IMR-90 (cell line): ENCODE measurements around the gene PHOX2A. TPM values are rescaled to one million over a fixed set of nuclear protein-coding genes. Genes with fewer than 3 reads are reported as not detected.

Source experiments
- ATAC-seq: fragments of 200-7000 bp; cut with Tn5 transposase; 2 replicates; pipeline ENCODE4 v1.9.1; 2020; ENCODE audit warnings: low read depth, mild to moderate bottlenecking, moderate library complexity
- BruUV-seq: library from RNA; stranded (reverse); fragments of 400-500 nt; replicated peaks from 2 replicates; lab custom pipeline; 2021; lab: Mats Ljungman, UMichigan
- CTCF ChIA-PET: fragments of 300-600 bp; formaldehyde crosslinking; extraction: SDS; loops from one replicate; lab custom pipeline; 2021; ENCODE audit warnings: antibody characterized with exemption; lab: Yijun Ruan, JAX
- POLR2A ChIA-PET: fragments of 300-600 bp; sonication (Branson Sonifier 250); formaldehyde crosslinking; loops from one replicate; lab custom pipeline; 2022; ENCODE audit warnings: antibody characterized with exemption; ENCODE audit not compliant: unreplicated experiment; lab: Charles Lee
- DNase-seq: peaks from one replicate; pipeline ENCODE4 v3.0.0; 2013
- H2AFZ ChIP-seq: replicated peaks from 2 replicates; pipeline ENCODE3; 2013; ENCODE audit warnings: low read length, mild to moderate bottlenecking; ENCODE audit not compliant: poor library complexity
- H2AK5ac ChIP-seq: 2 replicates; pipeline ENCODE4 v1.6.1; 2013; ENCODE audit warnings: low read depth, low read length, inconsistent platforms
- H2AK9ac ChIP-seq: replicated peaks from 2 replicates; pipeline ENCODE3; 2013; ENCODE audit warnings: mild to moderate bottlenecking, low read depth, low read length, moderate library complexity; ENCODE audit not compliant: poor library complexity
- H2BK120ac ChIP-seq: 2 replicates; pipeline ENCODE4 v1.6.1; 2013; ENCODE audit warnings: low read depth, low read length, inconsistent platforms
- H2BK15ac ChIP-seq: 3 replicates; pipeline ENCODE4 v1.6.1; 2013; ENCODE audit warnings: low read depth, low read length, inconsistent platforms
- H2BK20ac ChIP-seq: 2 replicates; pipeline ENCODE4 v1.6.1; 2013; ENCODE audit warnings: low read depth, mild to moderate bottlenecking, inconsistent platforms, low read length, moderate library complexity
- H2BK5ac ChIP-seq: 2 replicates; pipeline ENCODE4 v1.6.1; 2013; ENCODE audit warnings: mild to moderate bottlenecking, low read depth, low read length, inconsistent platforms; ENCODE audit not compliant: poor library complexity, severe bottlenecking
- H3K14ac ChIP-seq: replicated peaks from 2 replicates; pipeline ENCODE4 v1.6.1; 2013; ENCODE audit warnings: low read depth, low read length, inconsistent platforms
- H3K18ac ChIP-seq: 2 replicates; pipeline ENCODE4 v1.6.1; 2013; ENCODE audit warnings: low read depth, low read length, control low read depth
- H3K23ac ChIP-seq: 2 replicates; pipeline ENCODE4 v1.6.1; 2013; ENCODE audit warnings: low read depth, low read length, inconsistent platforms
- H3K27ac ChIP-seq: 2 replicates; pipeline ENCODE4 v1.5.1; 2013; ENCODE audit warnings: mild to moderate bottlenecking, control low read depth, low read length; ENCODE audit not compliant: insufficient read depth
- H3K27me3 ChIP-seq: 2 replicates; pipeline ENCODE4 v1.6.1; 2013; ENCODE audit warnings: low read length; ENCODE audit not compliant: control insufficient read depth, insufficient read depth
- H3K36me3 ChIP-seq: 2 replicates; pipeline ENCODE4 v1.6.1; 2013; ENCODE audit warnings: low read length, mixed read lengths; ENCODE audit not compliant: control insufficient read depth, insufficient read depth
- H3K4ac ChIP-seq: 2 replicates; pipeline ENCODE4 v1.6.1; 2013; ENCODE audit warnings: low read depth, low read length, inconsistent platforms
- H3K4me1 ChIP-seq: 2 replicates; pipeline ENCODE4 v1.6.1; 2013; ENCODE audit warnings: low read length, mixed read lengths; ENCODE audit not compliant: control insufficient read depth, insufficient read depth
- H3K4me2 ChIP-seq: 2 replicates; pipeline ENCODE4 v1.6.1; 2013; ENCODE audit warnings: low read depth, mild to moderate bottlenecking, control low read depth, low read length, moderate library complexity
- H3K4me3 ChIP-seq: 2 replicates; pipeline ENCODE4 v1.5.1; 2013; ENCODE audit warnings: low read depth, mild to moderate bottlenecking, control low read depth, low read length, moderate library complexity; ENCODE audit not compliant: insufficient read depth
- H3K56ac ChIP-seq: 2 replicates; pipeline ENCODE4 v1.6.1; 2013; ENCODE audit warnings: low read length, inconsistent platforms; ENCODE audit not compliant: insufficient read depth; ENCODE audit errors: extremely low read depth
- H3K79me1 ChIP-seq, 2 experiments: 2 replicates each; pipeline ENCODE4 v1.6.1; 2013; ENCODE audit warnings: low read length in 2 of 2, inconsistent platforms in 1 of 2, low read depth in 1 of 2
- H3K9ac ChIP-seq: 2 replicates; pipeline ENCODE4 v1.6.1; 2013; ENCODE audit warnings: low read depth, low read length, control low read depth
- H3K9me1 ChIP-seq: 2 replicates; pipeline ENCODE4 v1.6.1; 2013; ENCODE audit warnings: low read length, inconsistent platforms; ENCODE audit not compliant: insufficient read depth
- H3K9me3 ChIP-seq: 2 replicates; pipeline ENCODE4 v1.6.1; 2013; ENCODE audit warnings: low read length; ENCODE audit not compliant: control insufficient read depth, insufficient read depth
- H4K20me1 ChIP-seq: 2 replicates; pipeline ENCODE4 v1.6.1; 2013; ENCODE audit warnings: low read length, inconsistent platforms; ENCODE audit not compliant: insufficient read depth
- H4K5ac ChIP-seq: 2 replicates; pipeline ENCODE4 v1.6.1; 2013; ENCODE audit warnings: mild to moderate bottlenecking, low read depth, low read length, control low read depth
- H4K8ac ChIP-seq, 2 experiments: 2 replicates each; pipeline ENCODE4 v1.6.1; 2013; ENCODE audit warnings: low read depth in 2 of 2, low read length in 2 of 2, control low read depth in 1 of 2, inconsistent platforms in 1 of 2
- H4K91ac ChIP-seq: 2 replicates; pipeline ENCODE4 v1.6.1; 2013; ENCODE audit warnings: low read depth, low read length, inconsistent platforms; ENCODE audit not compliant: insufficient read depth
- CEBPB ChIP-seq: IDR thresholded peaks from 2 replicates; pipeline ENCODE4 v1.6.1; 2012; ENCODE audit warnings: low read depth, low read length, improper control_type of control experiment
- CTCF ChIP-seq: conservative IDR thresholded peaks from 2 replicates; pipeline ENCODE4 v1.5.1; 2012; ENCODE audit warnings: mild to moderate bottlenecking, low read depth, low read length, improper control_type of control experiment
- MAZ ChIP-seq: IDR thresholded peaks from 2 replicates; pipeline ENCODE4 v1.6.1; 2012; ENCODE audit warnings: low read depth, mild to moderate bottlenecking, low read length, improper control_type of control experiment, moderate library complexity, borderline replicate concordance
- RCOR1 ChIP-seq: IDR thresholded peaks from 2 replicates; pipeline ENCODE4 v1.6.1; 2012; ENCODE audit warnings: mild to moderate bottlenecking, low read length, improper control_type of control experiment; ENCODE audit not compliant: insufficient replicate concordance
- RFX5 ChIP-seq: IDR thresholded peaks from 2 replicates; pipeline ENCODE4 v1.8.0; 2012; ENCODE audit warnings: low read depth, mild to moderate bottlenecking, low read length, moderate library complexity
- WGBS, 2 experiments: methylation state at CpG; one replicate each; pipeline versions ENCODE4 v1.1.5 to v1.1.7; 2013; ENCODE audit warnings: missing lambda C conversion rate in 2 of 2; ENCODE audit not compliant: insufficient read length in 1 of 2; ENCODE audit errors: extremely low coverage in 2 of 2; 5-methylcytosine and 5-hydroxymethylcytosine counted together
- dilution Hi-C: fragments of 300-500 bp; cut with HindIII; formaldehyde crosslinking; loops from one replicate; pipeline ENCODE4 v1.14.3; 2018; ENCODE audit warnings: low sequenced_read_pairs; ENCODE audit not compliant: unreplicated experiment
- in situ Hi-C: fragments of 300-500 bp; cut with MboI; formaldehyde crosslinking; loops from 3 replicates; pipeline ENCODE4 v1.14.3; 2019; ENCODE audit warnings: low sequenced_read_pairs, inconsistent platforms, mixed read lengths
- intact Hi-C: fragments of 100-400 bp; cut with micrococcal nuclease; formaldehyde crosslinking; loops from 2 replicates; pipeline ENCODE4 v1.10.0; 2022
- polyA plus RNA-seq, 3 experiments: library from polyadenylated mRNA; depleted of rRNA; stranded (reverse); fragments of >200 nt; gene quantifications; 2 replicates each; pipeline ENCODE4 v1.2.3, GENCODE V29; 2012; ENCODE audit warnings: low replicate concordance in 1 of 3
- total RNA-seq: library from RNA; depleted of rRNA; stranded (reverse); fragments of >200 nt; gene quantifications from 2 replicates; pipeline ENCODE4 v1.2.3, GENCODE V29; 2012

PHOX2A gene
- total and polyA plus RNA-seq, 2 of the 4 experiments (the other 2 are of a cell fraction), result not detected

GRCh38 chr11:72271980-72272379, 28.0 kb upstream of the PHOX2A start:
- no peak overlapping the region for H4K8ac ChIP-seq
- ATAC-seq (peak; percentile 61), DNase-seq (no peak)
- no peak overlapping the region for H4K91ac ChIP-seq
- no peak overlapping the region for H2BK120ac ChIP-seq
- 0 out of 2 replicates have a peak, but pooled peaks cover 3% of the 10 kb centered on the region for H3K9me1 ChIP-seq
- POLR2A ChIA-PET, result interaction anchor here (0.6 kb wide), 1 partner anchor 30 kb away, joined by 3 read pairs; no protein-coding TSS in a partner anchor
- no peaks in the 10 kb centered on the region for H3K9me3 ChIP-seq
- no peak for TF ChIP-seq RCOR1
- TF ChIP-seq CTCF, result no peak
- no peak for TF ChIP-seq MAZ
- TF ChIP-seq RFX5, result no peak
- no peak for TF ChIP-seq CEBPB
- intact Hi-C loops (no loop called here), in situ Hi-C loops (no loop called here), dilution Hi-C loops (no loop called here)
- H3K4ac ChIP-seq, result no peak overlapping the region
- H3K4me3 ChIP-seq, result no peak overlapping the region
- H3K27ac ChIP-seq, result no peak overlapping the region
- no peaks in the 10 kb centered on the region for H3K4me1 ChIP-seq
- H3K27me3 ChIP-seq, result peaks cover 6% of the 10 kb centered on the region
- H3K36me3 ChIP-seq, result no peaks in the 10 kb centered on the region
- CTCF ChIA-PET, result interaction anchor here (0.6 kb wide), 1 partner anchor 189 kb away, joined by 3 read pairs; no protein-coding TSS in a partner anchor
- no peak overlapping the region for H2BK5ac ChIP-seq
- H2BK15ac ChIP-seq, result no peak overlapping the region
- no peak overlapping the region for H4K5ac ChIP-seq
- no peaks in the 10 kb centered on the region for H3K79me1 ChIP-seq
- H3K9ac ChIP-seq, result no peak overlapping the region
- no peak overlapping the region for H2AFZ ChIP-seq
- H3K14ac ChIP-seq, result no peak overlapping the region
- no CpG with 5 or more reads among the region's 1 CpG for WGBS, 2 experiments
- H3K23ac ChIP-seq, result no peak overlapping the region
- no peak overlapping the region for H2BK20ac ChIP-seq
- H4K20me1 ChIP-seq, result no peaks in the 10 kb centered on the region
- no peak overlapping the region for H2AK9ac ChIP-seq
- no peak overlapping the region for H3K18ac ChIP-seq
- no peak overlapping the region for H3K4me2 ChIP-seq
- H3K56ac ChIP-seq, result no peak overlapping the region
- BruUV-seq, result no TSS peak
- H2AK5ac ChIP-seq, result no peak overlapping the region
